AG20443 (cell line): ENCODE data around the gene COP1.

Source experiments
- DNase-seq: peaks from one replicate; pipeline ENCODE4 v3.0.0; 2012; ENCODE audit warnings: low spot score, mixed read lengths

The COP1 gene

DNA sequence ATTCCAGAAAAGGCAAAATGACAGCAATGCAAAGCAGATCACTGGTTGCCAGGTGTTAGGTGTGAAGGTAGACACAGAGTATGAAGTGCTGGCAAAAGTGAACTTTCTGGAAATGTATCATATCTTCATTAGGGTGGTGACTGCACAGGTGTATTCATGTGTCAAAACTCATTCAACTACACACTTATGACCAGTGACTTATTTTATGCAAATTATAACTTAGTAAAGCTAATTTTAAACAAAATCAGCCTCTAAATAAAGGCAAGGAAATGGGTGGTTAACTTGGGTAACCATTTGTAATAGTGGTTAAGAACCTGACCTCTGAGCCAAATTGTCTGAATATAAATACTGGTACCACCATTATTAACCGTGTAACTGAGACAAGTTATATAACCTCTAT lies 7.4 kb downstream of the COP1 start:
- DNase-seq = no peak

DNA sequence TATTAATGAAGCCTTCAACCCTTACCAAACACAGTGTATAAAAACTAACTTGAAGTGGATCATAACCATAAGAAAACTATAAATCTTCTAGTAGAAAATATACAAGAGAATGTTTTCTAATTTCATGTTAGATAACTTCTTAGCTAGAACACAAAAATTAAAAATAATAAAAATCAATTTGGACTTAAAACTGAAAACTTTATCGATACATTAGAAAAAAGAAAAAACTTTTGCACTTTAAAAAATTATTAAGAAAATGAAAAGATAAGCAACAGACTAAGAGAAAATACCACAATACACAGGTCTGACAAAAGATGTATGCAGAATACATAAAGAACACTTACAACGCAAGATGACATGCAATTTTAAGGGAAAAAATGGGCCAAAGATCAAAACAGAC lies 8.7 kb downstream of the COP1 start:
- DNase-seq = no peak

DNA sequence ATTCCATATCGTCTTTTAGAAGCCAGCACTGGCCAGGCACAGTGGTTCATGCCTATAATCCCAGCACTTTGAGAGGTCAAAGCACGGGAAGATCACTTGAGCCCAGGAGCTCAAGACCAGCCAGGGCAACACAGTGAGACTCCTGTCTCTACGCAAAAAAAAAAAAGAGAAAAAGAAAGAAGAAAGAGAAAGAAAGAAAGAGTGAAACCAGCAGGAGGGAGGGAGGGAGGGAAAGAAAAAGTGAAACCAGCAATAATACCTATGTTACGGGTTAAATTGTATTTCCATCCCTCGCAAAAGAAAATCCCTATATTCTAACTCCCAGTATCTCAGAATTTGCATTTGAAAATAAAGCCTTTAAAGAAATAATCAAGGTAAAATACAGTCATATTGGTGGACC lies 10.4 kb downstream of the COP1 start:
- no peak for DNase-seq

DNA sequence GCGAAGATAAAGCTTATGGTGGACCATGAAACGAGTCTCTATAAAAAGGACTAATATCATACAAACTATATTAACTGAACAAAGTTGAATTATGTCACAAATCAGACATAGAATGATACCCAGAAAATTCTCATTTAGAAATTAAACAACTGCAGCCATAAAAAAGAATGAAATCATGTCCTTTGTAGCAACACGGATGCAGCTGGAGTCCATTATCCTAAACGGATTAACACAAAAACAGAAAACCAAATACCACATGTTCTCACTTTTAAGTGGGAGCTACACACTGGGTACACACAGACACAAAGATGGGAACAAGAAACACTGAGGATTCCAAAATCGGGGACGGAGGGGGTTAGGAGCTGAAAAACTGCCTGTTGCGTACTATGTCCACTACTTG lies 11.5 kb downstream of the COP1 start:
- no peak for DNase-seq

DNA sequence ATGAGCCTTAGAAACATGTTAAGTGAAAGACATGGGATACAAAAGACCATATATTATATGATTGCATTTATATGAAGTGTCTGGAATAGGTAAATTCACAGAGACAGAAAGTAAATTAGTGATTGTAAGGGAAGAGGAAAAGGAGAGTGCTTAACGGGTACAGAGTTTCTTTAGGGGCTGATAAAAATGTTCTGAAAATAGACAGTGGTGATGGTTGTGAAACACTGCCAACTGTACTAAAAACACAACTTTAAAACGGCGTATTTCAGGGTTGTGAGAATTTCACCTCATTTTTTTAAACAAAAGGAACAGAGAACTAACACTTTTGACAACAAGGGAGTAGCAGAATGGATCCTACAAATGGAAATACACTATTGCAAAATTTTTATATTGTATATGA lies 13.4 kb downstream of the COP1 start:
- no peak for DNase-seq

DNA sequence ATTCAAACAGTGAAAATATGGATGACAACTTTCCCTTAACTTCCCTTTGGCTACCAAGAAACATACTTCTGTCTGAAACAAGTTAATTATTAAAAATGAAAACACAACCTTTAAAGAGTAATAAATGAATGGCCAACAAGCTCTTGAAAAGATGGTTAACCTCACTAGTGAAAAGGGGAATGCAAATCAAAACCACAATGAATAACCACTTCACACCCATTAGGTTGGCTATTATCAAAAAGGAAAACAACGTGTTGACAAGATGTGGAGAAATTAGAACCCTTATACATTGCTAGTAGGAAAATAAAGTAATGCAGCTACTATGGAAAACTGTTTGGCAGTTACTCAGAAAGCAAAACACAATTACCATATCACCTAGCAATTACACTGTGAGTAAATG lies 14.1 kb downstream of the COP1 start:
- no peak for DNase-seq

DNA sequence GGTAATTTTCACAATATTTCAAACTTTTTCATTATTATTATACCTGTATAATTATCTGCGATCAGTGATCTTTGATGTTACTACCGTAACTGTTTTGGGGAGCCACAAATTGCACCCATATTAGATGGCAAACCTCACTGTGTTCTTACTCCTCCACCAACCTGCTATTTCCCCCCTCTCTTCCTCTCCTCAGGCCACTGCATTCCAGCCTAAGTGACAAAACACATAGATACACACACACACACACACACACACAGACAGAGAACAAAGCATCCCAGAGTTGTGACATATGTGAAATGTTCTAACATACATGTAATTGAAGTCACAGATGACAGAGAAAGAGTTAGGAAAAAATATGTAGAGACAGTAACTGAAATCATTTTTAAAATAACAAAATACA lies 18.5 kb downstream of the COP1 start:
- no peak for DNase-seq

DNA sequence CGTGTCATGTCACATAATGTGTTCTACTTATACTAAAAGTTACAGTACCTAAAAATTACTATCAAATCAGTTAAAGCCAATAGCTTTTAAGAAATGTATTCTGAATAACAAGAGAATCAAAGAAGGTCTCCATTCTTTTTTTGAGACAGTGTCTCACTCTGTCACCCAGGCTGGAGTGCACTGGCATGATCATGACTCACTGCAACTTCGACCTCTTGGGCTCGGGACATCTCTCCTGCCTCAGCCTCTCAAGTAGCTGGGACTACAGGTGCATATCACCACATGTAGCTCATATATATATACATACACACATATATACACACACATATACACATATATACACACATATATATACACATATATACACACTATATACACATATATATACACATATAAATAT lies 20.1 kb downstream of the COP1 start:
- DNase-seq = no peak

DNA sequence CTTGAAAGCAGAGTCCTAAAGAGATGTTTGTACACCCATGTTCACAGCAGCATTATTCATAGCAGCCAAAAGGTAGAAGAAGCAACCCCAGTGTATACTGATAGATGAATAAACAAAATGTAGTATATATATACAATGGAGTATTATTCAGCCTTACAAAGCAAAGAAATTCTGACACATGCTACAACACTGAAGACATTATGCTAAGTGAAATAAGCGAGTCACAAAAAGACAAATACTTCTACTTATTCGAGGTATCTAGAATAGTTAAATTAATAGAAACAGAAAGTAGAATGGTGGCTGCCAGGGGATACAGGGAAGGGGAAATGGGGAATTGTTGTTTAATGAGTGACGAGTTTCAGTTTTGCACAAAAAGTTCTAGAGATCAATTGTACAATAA lies 23.5 kb downstream of the COP1 start:
- no peak for DNase-seq

DNA sequence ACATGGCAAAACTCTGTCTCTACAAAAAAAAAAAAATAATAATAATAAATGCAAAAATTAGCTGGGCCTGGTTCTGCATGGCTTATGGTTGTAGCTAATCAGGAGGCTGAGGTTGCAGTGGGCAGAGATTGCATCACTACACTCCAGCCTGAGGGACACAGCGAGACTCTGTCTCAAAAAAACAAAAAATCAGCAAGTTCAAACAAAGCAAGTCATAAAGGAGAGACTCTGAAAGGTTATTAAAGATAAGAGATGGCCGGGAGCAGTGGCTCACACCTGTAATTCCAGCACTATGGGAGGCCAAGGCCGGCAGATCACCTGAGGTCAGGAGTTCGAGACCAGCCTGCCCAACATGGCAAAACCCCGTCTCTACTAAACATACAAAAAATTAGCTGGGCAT lies 28.8 kb downstream of the COP1 start:
- DNase-seq = no peak

DNA sequence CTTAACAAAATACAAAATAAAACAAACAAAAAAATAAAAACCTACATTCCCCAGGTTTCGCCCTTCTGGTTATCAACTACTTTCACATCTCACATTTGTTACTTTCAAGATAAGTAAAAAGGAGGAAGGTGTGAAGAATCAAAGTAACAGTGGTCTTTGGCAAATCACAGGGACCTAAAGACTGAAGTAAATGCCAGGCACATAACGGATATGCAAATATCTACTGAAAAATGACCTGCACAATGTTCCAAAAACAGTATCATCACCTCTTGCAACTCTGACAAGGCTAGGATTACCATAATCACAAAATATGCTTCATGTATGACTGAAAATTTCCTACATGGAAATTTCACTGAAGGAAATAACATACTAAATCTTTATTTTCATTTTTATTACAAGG lies 29.3 kb downstream of the COP1 start:
- no peak for DNase-seq

DNA sequence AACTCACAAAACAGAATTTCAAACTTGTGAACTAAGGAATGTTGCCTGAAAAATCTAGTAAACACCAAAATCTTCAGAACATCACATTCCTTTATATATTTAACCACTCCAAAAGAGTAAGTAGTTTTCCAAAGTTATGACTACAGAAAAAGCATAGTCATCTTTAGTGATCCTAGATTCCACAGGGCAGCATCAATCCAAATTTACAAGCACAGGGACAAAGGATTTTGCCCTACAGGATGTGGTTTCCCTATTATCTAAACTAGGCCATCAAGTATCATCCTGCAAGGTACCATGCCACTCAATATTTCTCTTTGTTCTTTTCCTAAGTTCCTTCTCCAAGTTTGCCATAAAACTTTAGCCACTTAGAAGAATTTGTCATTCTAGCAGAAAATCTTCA lies 33.0 kb downstream of the COP1 start:
- DNase-seq = peak; percentile 10

DNA sequence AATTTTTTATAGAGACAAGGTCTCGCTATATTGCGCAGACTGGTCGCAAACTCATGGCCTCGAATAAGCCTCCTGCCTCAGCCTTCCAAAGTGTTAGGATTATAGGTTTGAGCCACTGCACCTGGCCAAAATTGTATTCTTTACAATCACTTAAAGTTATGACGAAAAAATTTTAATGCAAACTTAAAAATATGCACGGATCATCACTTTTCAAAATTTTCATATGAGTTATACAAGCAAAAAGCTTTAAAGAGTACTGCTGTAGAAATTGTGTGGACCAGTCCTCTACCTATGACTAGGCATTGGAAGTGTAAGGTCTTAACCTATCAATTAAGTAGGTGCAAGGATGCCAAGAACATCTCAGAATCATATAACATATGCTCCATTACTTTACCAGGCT lies 34.9 kb downstream of the COP1 start:
- DNase-seq = no peak

DNA sequence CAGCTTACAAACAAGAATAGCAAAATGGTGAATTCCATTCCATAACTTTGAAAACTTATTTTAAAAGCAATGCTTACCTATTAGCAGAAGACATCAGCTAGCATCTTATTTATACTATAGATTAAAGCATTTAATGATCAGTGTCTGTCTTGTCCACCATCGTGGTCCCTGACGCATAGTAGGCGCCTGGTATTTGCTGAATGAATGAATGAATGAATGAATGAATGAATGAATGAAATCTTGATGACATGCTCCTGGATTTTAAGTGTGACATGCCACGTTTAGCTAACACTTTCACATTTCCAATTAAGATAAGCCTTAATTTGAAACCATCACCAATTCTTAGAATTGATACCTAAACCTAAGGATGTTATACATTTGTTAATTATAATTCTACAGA lies 39.9 kb downstream of the COP1 start:
- no peak for DNase-seq

DNA sequence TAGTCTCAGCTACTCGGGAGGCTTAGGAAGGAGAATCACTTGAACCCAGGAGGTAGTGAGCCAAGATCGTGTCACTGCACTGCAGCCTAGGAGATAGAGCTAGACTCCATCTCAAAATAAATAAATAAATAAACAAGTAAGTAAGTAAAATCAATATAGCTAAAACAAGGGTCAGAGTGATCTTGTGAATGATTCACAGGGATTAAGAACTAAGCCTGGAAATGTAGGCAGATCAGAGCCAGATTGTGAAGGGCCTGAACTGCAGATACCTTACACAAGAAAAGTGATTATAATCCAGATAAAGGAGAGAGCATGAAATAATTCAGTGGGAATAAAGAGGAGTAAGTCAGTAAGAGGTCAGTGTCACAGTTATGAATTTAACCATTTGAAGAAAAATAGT lies 41.5 kb downstream of the COP1 start:
- no peak for DNase-seq

DNA sequence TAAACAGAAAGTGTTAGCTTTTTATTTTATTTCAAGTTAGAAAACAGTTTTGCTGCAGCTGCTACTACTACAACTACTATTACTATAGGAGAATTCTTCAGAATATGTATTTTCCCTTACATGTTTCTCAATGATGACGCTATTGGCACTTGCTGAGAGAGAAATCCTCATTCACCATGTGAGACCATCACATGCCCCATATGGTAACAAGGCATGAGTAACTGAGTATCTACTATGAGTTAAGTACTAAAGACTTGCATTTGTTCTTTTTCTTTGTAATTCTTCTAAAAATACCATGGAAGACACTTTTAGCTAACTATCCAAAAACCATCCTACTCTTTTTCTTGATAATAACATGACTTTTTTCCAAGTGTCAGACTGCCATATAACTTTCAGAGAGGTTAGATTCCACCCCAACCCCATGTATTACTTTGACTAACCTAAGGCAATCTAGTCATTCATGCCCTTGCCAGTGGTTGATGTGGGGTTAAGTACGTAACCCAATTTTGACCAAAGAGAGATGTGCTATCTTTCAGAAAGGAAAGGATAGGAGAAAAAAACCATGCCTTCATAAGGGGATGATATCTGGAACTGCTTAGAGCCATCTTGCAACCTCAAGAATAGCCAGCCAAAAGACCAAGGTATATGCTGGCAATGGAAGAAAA lies 42.9 kb downstream of the COP1 start:
- DNase-seq = no peak

DNA sequence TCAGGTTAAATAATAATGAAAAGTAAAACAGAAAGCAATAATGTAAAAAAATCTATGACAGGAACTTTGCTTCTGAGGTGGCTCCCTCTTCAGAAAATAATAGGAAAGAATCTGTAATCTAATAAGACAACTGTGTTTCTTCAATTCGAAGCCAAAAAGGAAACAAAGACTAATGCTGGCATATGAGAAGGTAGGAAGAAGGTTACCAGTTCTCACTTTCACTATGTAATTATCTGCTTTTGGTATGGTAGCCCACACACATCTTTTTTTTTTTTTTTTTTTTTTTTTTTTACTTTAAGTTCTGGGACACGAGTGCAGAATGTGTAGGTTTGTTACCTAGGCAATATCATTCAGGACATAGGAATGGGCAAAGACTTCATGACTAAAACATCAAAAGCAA lies 47.1 kb downstream of the COP1 start:
- no peak for DNase-seq

DNA sequence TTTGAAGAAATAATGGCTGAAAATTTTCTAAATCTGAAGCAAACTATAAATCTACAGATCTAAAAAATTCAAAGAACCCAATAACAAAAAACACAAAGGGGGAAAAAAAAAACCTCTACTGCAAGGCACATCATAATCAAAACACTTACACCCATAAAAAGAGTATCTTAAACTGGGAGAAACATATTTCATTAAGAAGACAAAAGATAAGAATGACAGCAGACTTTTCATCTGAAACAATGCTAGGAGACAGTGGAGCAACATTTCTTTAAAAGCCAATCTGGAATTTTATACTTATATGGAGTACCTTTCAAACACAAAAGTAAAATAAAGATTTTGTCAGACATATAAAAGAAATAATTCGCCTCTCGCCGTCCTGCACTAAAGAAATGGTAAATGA lies 49.1 kb downstream of the COP1 start:
- no peak for DNase-seq

DNA sequence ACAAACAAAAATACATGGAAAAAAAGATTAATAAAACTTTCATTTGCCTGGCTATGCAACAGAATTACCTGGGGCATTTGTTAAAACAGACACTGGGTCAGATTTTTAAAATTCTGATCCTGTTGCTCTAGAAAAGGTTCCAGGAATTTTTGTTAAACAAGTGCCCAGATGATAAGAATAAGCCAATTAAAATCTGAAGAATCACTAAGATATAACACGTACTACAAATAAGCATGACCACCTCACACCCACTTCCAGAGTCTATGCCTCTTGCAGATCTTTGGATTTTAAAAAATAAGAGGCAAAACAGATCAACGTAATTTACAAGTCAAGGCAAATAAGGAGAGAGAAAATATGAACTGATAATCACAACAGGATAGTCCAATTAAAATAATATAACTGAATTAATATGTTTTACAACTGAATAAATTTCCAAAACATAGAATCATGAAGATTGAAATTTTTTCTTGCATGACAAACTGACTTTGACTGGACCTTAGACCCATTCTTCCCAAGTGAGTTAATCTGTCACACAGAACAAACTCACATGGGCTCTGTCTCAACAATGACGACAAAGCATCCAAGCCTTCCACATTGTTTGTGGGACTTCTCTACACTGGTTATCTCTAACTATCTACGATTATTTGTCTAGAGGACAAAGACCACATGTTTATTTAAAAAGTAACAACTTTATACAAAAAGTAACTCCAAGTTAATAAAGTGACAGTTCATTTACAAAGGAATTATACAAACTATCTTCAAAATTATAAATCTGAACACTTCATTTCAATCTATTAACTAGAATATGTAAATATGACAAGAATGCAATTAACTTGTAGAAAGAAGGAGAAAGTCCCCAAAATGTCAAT lies 56.9 kb downstream of the COP1 start:
- DNase-seq = no peak

DNA sequence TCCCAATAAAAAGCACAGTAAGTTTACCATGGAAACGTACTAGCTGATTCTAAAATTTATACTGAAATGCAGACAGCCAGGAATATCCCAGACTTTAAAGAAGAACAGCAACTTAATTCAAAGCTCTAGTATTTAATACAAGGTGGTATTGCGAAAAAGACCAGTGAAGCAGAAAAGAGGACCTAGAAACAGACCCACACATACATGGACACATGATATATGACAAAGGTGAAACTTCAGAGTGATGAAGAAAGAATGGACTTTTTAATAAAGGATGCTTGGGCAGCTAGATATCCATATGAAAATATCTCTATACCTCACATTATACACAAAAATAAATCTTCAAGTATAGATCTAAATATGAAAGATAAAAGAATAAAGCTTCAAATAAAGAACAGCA lies 62.6 kb downstream of the COP1 start:
- DNase-seq = no peak

DNA sequence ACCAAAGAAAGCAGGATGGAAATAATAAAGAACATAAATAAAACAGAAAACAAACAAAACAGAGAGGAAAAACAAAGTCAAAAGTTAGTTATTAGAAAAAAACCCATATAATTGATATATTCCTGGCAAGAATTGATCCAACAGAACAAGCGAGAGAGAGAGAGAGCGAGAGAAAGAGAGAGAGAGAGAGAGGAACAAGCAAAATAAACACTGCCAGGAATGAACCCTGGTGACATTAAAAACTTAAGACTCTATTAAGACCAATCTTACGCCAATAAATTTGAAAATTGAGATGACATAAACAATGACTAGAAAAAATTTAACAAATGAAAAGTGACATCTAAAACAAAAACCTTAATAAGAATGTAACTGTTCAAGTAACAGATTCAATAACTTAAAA lies 64.1 kb downstream of the COP1 start:
- DNase-seq = no peak

DNA sequence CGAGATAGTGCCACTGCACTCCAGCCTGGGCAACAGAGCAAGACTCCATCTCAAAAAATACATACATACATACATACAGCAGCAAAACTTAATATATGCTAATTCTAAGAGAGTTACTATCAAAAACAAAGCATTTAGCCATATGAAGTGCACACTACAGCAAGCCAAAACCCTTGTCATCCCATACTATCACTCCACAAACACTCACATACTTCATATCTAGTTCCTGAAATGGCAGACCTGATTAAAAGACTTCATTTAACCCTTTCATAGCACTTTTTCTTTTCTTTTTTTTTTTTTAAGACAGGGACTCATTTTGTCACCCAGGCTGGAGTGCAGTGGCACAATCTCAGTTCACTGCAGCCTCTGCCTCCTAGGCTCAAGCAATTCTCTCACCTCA lies 65.6 kb downstream of the COP1 start:
- DNase-seq = no peak

DNA sequence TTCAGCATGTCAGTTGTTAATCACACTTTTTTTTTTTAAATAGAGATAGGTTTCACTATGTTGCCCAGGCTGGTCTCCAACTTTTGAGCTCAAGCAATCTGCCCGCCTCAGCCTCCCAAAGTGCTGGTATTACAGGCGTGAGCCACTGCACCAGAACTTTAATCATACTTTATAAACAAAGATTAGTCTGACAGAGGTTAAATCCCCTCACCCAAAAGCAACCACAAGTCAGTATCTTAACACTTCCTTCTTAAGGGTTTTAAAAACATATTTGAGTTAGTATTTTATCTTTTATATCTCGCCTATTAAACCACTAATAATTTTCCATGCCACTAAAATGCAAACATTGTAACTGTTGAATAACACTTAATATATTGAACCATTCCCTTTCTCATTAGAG lies 70.2 kb downstream of the COP1 start:
- no peak for DNase-seq

DNA sequence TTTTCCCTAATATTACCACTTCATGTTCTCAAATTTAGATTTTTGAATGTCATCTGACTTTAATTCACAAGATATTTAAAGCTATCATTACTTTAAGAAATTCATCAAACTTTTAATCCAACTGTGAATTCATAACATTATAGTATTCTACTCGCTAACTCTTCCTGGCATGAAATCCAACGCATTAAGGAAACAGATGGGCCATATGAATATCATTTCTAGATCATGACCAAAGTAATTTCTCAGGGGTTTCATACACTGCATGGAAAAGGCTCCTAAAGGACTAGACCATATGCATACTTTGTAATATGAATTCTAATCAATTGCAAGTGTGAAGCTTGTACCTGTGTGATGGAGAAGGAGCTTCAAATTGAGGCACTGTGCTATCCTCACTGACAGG lies 72.4 kb downstream of the COP1 start:
- no peak for DNase-seq
